Caco-2 (cell line): Measurements from ENCODE around the gene CHST13. TPM values are rescaled to one million over a fixed set of nuclear protein-coding genes. Genes with fewer than 3 reads are reported as not detected.

ENCODE experiments used
- BruUV-seq: library from RNA; stranded (reverse); fragments of 400-500 nt; replicated peaks from 2 replicates; lab custom pipeline; 2021; lab: Mats Ljungman, UMichigan
- CTCF ChIA-PET: fragments of 300-600 bp; sonication (Branson Sonifier 250); formaldehyde crosslinking; loops from one replicate; lab custom pipeline; 2022; ENCODE audit warnings: antibody characterized with exemption; lab: Charles Lee
- POLR2A ChIA-PET: fragments of 300-600 bp; sonication (Branson Sonifier 250); formaldehyde crosslinking; loops from one replicate; lab custom pipeline; 2022; ENCODE audit warnings: antibody characterized with exemption; lab: Charles Lee
- DNase-seq, 2 experiments: peaks; one replicate each; pipeline versions ENCODE4 v3.0.0 to v3.0.0-alpha.2; 2020 to 2022
- H3K27me3 ChIP-seq: replicated peaks from 2 replicates; pipeline ENCODE4 v1.6.0; 2011; ENCODE audit warnings: low read length; ENCODE audit not compliant: control insufficient read depth, insufficient read depth
- H3K36me3 ChIP-seq: 2 replicates; pipeline ENCODE4 v1.5.1; 2011; ENCODE audit warnings: low read length; ENCODE audit not compliant: control insufficient read depth, insufficient read depth
- H3K4me1 ChIP-seq: fragments of 250-450 bp; sonication (Bioruptor Pico); 2 replicates; pipeline ENCODE4 v1.5.1; 2020; ENCODE audit warnings: mild to moderate bottlenecking
- H3K4me3 ChIP-seq: 2 replicates; pipeline ENCODE4 v1.5.1; 2011; ENCODE audit warnings: low read depth, mild to moderate bottlenecking, control low read depth, low read length
- H3K9me3 ChIP-seq: fragments of 250-450 bp; sonication (Bioruptor Pico); 2 replicates; pipeline ENCODE4 v1.5.1; 2020; ENCODE audit warnings: mild to moderate bottlenecking, moderate library complexity
- H3K27ac Mint-ChIP-seq: one replicate; pipeline ENCODE4 v1.8.0; 2022; ENCODE audit warnings: mixed read lengths; ENCODE audit not compliant: unreplicated experiment
- H3K27me3 Mint-ChIP-seq: one replicate; pipeline ENCODE4 v1.8.0; 2022; ENCODE audit warnings: mixed read lengths; ENCODE audit not compliant: insufficient read depth, unreplicated experiment
- H3K36me3 Mint-ChIP-seq: one replicate; pipeline ENCODE4 v1.8.0; 2022; ENCODE audit warnings: mild to moderate bottlenecking, mixed read lengths; ENCODE audit not compliant: insufficient read depth, unreplicated experiment
- H3K4me1 Mint-ChIP-seq: one replicate; pipeline ENCODE4 v1.8.0; 2022; ENCODE audit warnings: low read depth, mixed read lengths; ENCODE audit not compliant: unreplicated experiment
- H3K4me3 Mint-ChIP-seq: one replicate; pipeline ENCODE4 v1.8.0; 2022; ENCODE audit warnings: mild to moderate bottlenecking, moderate library complexity, mixed read lengths; ENCODE audit not compliant: unreplicated experiment
- H3K9me3 Mint-ChIP-seq: one replicate; pipeline ENCODE4 v1.8.0; 2022; ENCODE audit warnings: mixed read lengths; ENCODE audit not compliant: unreplicated experiment
- CTCF ChIP-seq, 2 experiments: fragments of 200-600 bp in 1 of 2; IDR thresholded peaks; 1 replicate in 1 of 2; 2 replicates in 1 of 2; pipeline versions ENCODE4 v1.5.1 to v1.8.0; 2011 to 2022; ENCODE audit warnings: antibody characterized with exemption in 1 of 2, control low read depth in 1 of 2, inconsistent platforms in 1 of 2, low read depth in 1 of 2, low read length in 1 of 2, mild to moderate bottlenecking in 1 of 2, moderate library complexity in 1 of 2; ENCODE audit not compliant: insufficient read depth in 1 of 2, severe bottlenecking in 1 of 2, unreplicated experiment in 1 of 2
- intact Hi-C: fragments of 100-400 bp; cut with micrococcal nuclease; formaldehyde crosslinking; loops from one replicate; pipeline ENCODE4 v1.10.0; 2022; ENCODE audit not compliant: unreplicated experiment
- total RNA-seq: library from RNA; stranded (reverse); gene quantifications from 2 replicates; pipeline ENCODE4 v1.2.3, GENCODE V29; 2022

Gene CHST13
- total RNA-seq, 1 experiment from 2014 or later, result 25.3 TPM

GRCh38 chr3:126510308-126510910 is 13.5 kb upstream of the CHST13 start:
- CTCF ChIA-PET, result interaction anchor here (0.6 to 0.7 kb wide), 2 partner anchors 8 to 12 kb away, joined by 3 read pairs; no protein-coding TSS in a partner anchor
- Mint-ChIP-seq H3K9me3 (no peaks in the 10 kb centered on the region), H3K27ac (no peak overlapping the region), H3K27me3 (peaks cover 2% of the 10 kb centered on the region), H3K4me3 (no peak overlapping the region), H3K4me1 (no peaks in the 10 kb centered on the region), H3K36me3 (no peaks in the 10 kb centered on the region)
- Histone ChIP-seq H3K27me3 (no peaks in the 10 kb centered on the region), H3K36me3 (no peaks in the 10 kb centered on the region), H3K4me3 (no peak overlapping the region), H3K4me1 (peaks cover 7% of the 10 kb centered on the region; the same call in 1 of the 2 replicates), H3K9me3 (no peaks in the 10 kb centered on the region)
- intact Hi-C loops, result no loop called here
- no peak for TF ChIP-seq CTCF (IDR thresholded peaks at IDR 0.05; ENCODE audit: insufficient read depth in 1 of 2, low read depth in 1 of 2, low read length in 1 of 2, severe bottlenecking in 1 of 2, unreplicated experiment in 1 of 2)
- BruUV-seq, result no TSS peak
- no peak for DNase-seq
- POLR2A ChIA-PET, result no interaction called here

- no TSS peak for BruUV-seq
- no peaks in the 10 kb centered on the region for H3K36me3 Mint-ChIP-seq
- H3K4me3 ChIP-seq, result no peak overlapping the region
- ChIA-PET CTCF (interaction anchor here (0.6 to 0.9 kb wide), 2 partner anchors 12 to 427 kb away, joined by 3 read pairs; no protein-coding TSS in a partner anchor), POLR2A (no interaction called here)
- DNase-seq, result no peak
- H3K9me3 Mint-ChIP-seq, result no peaks in the 10 kb centered on the region
- H3K27me3 Mint-ChIP-seq, result peaks cover under 1% of the 10 kb centered on the region
- peaks cover 7% of the 10 kb centered on the region; the same call in 1 of the 2 replicates for H3K4me1 ChIP-seq
- no peaks in the 10 kb centered on the region for H3K4me1 Mint-ChIP-seq
- H3K9me3 ChIP-seq, result no peaks in the 10 kb centered on the region
- H3K36me3 ChIP-seq, result no peaks in the 10 kb centered on the region
- no peak overlapping the region for H3K27ac Mint-ChIP-seq
- intact Hi-C loops, result no loop called here
- H3K4me3 Mint-ChIP-seq, result no peak overlapping the region
- H3K27me3 ChIP-seq, result no peaks in the 10 kb centered on the region
- no peak for TF ChIP-seq CTCF (IDR thresholded peaks at IDR 0.05; ENCODE audit: insufficient read depth in 1 of 2, low read depth in 1 of 2, low read length in 1 of 2, severe bottlenecking in 1 of 2, unreplicated experiment in 1 of 2)
Observed at GRCh38 chr3:126511291-126511690, 12.7 kb upstream of the CHST13 start.

- H3K4me3 Mint-ChIP-seq, result no peak overlapping the region
- no peaks in the 10 kb centered on the region for H3K27me3 ChIP-seq
- H3K27me3 Mint-ChIP-seq, result no peaks in the 10 kb centered on the region
- H3K36me3 ChIP-seq, result no peaks in the 10 kb centered on the region
- no TSS peak for BruUV-seq
- ChIA-PET POLR2A (no interaction called here), CTCF (interaction anchor here (0.9 kb wide), 1 partner anchor 11 kb away, joined by 3 read pairs; no protein-coding TSS in a partner anchor)
- DNase-seq, result no peak
- intact Hi-C loops, result no loop called here
- peaks cover 10% of the 10 kb centered on the region; the same call in 1 of the 2 replicates for H3K4me1 ChIP-seq
- no peak overlapping the region for H3K27ac Mint-ChIP-seq
- no peaks in the 10 kb centered on the region for H3K4me1 Mint-ChIP-seq
- no peak for TF ChIP-seq CTCF (IDR thresholded peaks at IDR 0.05; ENCODE audit: insufficient read depth in 1 of 2, low read depth in 1 of 2, low read length in 1 of 2, severe bottlenecking in 1 of 2, unreplicated experiment in 1 of 2)
- H3K9me3 Mint-ChIP-seq, result no peaks in the 10 kb centered on the region
- no peak overlapping the region for H3K4me3 ChIP-seq
- no peaks in the 10 kb centered on the region for H3K36me3 Mint-ChIP-seq
- H3K9me3 ChIP-seq, result no peaks in the 10 kb centered on the region
Observed at GRCh38 chr3:126512026-126512425, 11.9 kb upstream of the CHST13 start.
